Smooth muscle cell of the brain vasculature (primary cell): ENCODE data around the gene GSN.

Experiments used
- DNase-seq: peaks from one replicate; pipeline ENCODE4 v3.0.0-alpha.2; 2012; ENCODE audit warnings: low read depth, low spot score

GSN gene

DNA sequence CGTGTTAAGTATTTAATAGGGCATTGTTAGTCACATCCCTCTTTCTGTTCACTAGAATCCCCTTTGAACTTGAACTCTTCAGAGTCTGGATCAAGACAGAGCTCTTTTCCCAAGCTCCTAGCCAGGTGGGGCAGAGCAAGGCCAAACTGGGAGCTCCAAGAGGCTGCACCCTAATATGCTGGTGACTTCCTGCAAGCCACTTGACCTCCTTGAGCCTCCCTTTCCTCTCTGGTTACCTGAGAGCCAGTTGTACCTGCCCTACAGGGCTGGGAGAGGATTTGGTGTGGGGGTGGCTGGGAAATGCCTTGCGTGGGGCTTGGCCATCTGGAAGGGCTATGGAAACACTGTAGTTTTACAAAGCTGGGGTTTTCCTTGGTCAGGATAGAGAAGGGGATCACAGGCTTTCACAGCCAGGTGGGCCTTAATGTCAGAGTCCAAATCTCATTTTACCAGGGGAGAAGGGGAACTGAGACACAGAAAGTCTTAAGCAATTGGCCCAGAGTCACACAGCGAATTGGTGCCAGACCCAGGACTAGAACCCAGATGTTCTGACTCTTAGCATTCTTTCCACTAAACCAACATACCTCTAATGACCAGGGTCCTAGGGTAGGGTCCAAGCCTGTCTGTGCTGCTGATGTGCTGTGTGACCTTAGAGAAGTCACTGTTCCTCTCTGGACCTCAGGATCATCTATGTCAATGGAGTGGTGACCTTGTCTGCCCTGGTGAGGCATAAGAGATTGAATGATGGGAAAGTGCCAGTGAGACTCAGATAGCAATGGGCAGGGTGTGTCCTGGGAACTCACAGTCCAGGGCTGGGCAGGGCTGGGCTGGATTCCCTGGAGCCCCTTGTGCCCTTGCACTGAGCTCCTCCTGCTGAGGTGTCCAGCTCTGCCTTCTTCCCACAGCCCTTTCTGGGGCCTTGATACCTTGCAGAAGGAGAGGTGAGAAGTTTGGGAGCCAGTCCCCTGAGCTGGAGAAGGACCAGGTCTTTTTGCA, 35.8 kb downstream of the GSN start:
- DNase-seq: no peak

DNA sequence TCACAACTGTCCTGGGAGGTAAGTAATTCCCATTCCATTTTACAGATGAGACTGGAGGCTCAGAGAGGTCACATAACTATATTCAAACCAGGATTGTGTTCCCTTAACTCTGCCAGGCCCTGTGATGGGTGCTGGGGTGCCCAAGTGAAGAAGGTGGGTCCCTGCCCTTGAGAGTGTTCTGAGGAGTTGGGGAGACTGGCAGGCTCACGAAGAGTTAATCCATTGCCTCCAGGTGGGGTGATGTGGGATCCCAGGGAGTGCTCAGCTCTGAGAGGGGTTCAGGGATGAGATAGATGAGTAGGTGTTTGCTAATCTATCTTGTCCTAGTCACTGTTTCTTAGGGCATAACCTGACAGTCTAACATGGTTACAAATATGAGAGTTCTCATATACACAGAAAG, 36.7 kb downstream of the GSN start:
- no peak for DNase-seq

GRCh38 chr9:121305269-121305994, 37.5 kb downstream of the GSN start:
- no peak for DNase-seq

DNA sequence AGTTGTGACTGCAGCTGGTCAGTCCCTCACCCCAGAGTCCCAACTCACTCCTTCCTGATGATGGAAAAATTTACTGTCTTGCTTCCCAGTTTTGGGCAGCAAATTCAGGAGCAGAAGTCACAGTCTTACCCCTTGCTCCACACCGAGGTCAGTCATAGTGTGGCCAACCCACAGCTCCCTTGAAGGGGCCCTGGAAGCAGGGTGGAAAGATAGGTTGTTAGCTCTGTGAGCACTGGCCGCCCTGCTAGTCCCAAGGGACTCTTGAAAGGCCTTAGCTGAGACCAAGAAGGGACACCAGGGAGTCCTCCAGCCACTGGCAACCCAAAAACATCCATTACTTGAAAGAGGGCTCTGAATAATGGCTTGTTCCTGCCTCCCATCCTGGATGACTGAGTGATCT, 40.0 kb downstream of the GSN start:
- DNase-seq: no peak

DNA sequence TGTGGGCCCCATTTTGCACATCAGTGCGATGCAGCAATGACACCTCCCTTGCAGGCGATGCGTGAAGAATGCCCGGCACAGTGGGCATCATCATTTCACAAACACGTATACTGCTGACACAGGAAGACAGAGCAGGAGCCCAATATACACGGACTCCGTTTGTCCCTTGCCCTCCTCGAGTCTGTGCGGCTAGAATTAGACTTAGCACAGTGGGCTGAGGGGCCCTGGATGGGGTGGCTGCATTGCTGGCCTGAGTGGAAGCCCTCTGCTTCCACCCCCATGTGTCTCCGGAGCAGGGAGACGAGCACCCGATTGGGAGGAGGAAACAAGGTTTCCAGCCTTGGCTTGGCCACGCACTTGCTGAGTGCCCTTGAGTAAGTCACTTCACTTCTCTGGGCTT, 40.8 kb downstream of the GSN start:
- DNase-seq: no peak

DNA sequence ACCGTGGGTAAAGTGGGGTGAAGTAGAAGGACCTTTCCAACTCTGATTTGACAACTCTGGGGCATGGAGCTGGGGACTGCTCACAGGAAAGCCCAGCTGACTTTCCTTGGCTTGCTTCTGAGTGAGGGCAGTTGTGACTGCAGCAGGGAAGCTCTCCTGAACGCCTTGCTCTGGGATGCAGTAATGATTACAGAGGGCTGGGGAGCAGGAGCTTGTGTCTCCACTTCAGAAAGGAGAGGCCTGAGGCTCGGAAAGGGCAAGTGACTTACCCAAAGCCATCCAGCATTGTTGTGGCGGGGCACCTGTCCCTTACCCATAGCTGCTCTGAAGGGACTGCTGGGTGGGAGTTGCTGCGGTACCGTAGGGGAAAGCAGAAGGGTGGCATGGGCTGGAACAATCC, 41.2 kb downstream of the GSN start:
- no peak for DNase-seq

GRCh38 chr9:121309833-121310425, 42.0 kb downstream of the GSN start:
- no peak for DNase-seq

DNA sequence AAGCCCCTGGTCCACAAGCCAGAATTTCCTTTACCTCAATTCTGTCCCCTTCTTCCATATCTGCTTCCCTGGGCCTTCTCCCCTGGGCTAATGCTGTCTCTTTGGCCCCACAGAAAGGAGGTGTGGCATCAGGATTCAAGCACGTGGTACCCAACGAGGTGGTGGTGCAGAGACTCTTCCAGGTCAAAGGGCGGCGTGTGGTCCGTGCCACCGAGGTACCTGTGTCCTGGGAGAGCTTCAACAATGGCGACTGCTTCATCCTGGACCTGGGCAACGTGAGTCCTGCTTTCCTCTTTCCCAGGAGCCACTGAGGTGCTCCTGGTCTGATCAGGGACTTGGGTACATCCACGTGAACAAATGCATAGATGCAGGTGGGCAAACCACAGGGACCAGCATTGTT, 42.6 kb downstream of the GSN start:
- no peak for DNase-seq

GRCh38 chr9:121312169-121312568, 44.2 kb downstream of the GSN start:
- no peak for DNase-seq

DNA sequence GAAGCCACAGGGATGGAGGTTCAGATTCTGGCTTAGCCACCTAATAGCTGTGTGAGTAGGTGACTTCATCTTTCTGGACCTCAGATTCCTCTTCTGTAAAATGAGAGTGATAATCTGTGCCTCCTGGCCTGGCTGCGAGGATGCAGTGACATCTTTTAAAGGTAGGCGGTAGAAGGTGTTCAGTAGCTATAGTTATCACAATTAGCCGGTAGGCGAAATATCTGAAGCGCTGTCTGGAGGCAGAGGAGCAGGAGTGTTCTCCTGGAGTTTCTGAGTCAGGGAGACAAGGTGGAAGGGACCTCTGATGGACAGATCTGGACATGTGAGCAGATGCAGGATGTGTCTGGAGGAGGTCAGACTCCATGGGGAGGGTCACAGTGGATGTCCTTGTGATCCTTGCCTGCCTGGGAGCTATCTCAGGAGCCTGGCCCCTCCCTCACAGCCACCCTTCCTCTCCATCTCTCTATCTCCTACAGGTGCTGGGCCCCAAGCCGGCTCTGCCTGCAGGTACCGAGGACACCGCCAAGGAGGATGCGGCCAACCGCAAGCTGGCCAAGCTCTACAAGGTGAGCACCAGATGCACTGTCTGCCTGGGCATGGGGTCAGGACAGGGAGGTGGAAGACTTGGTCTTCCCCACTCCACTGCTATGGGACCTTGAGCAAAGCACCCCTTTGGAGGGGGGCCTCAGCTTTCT, 45.6 kb downstream of the GSN start:
- DNase-seq: no peak

GRCh38 chr9:121316378-121316777, 48.4 kb downstream of the GSN start:
- no peak for DNase-seq

DNA sequence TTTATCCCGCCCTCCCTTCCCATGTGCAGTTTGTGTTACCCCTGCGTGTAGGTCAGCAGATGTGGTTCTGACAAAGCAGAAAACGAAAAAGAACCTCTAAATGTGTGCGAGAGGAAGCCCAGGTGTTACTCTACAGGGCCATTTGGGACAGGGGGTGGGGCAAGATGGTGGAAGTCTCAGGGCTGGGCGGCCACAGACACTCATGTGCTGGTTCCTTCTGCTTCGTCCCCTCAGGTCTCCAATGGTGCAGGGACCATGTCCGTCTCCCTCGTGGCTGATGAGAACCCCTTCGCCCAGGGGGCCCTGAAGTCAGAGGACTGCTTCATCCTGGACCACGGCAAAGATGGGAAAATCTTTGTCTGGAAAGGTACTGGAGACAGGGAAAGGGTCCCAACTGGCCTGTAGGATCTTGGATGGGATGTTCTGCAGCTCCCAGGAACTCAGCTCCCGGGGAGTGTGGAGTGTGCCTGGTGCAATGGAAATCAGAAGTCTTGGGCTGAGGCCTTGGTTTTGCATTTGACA, 49.0 kb downstream of the GSN start:
- DNase-seq: no peak

DNA sequence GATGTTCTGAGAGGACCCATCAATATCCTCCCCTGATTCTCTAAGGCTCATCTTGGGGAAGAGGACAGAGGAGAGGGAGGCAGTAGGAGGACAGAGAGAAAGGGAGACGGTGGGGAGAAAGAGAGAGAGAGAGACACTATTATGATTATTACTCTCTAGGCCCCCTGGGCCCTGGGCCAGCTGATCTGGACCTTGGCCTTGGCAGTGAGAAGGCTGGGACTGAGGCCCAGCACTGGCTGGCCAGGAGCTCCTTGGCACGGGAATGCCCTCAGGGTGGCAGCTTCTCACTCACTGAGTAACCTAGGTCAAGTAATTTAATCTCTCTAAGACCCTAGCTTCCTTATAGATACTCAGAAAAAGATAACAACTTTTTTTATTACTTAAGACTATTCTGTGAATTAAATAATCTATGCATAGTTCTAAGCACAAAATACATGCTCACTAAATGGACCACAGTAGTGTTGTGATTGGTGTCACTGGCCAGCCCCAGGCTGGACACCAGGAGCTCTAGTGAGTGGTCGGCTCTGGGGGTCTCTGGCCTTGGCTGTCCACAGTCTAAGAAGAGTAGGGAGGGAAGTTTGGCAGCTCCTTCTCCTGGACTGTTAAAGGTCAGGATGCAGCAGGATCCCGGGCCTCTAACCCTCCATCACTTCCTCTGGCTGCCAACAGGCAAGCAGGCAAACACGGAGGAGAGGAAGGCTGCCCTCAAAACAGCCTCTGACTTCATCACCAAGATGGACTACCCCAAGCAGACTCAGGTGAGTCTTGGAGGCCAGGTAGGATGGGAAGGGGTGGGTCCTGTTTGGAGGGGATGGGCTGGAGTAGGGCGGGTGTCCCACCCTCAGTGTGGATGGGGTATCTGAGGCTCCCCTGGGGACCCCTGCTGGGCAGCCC, 50.0 kb downstream of the GSN start:
- DNase-seq: no peak

DNA sequence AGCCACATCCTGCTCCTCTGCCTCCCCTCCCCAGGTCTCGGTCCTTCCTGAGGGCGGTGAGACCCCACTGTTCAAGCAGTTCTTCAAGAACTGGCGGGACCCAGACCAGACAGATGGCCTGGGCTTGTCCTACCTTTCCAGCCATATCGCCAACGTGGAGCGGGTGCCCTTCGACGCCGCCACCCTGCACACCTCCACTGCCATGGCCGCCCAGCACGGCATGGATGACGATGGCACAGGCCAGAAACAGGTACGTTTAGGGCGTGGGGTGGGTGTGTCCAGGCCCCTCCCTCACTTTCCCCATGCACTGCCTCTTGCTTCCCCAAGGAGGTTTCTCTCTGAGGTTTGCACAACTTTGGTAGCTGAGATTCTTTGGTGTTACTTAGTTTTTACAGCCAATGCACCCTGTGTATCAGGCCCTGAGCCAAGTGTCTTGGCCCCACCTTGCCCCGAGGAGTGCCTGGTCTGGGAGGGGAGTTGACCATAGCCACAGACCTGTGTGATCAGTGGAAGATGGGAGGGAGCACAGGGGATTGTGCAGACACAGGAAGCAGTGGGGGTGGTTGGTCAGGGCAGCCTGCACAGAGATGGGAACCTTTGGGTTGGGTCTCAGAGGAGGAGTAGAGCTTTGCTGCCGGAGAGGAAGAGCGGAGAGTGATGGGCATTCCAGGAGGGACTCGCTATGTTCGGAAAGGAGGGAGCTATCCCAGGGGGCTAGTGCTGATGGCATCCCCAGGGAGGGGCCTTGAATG, 50.8 kb downstream of the GSN start:
- DNase-seq: no peak

DNA sequence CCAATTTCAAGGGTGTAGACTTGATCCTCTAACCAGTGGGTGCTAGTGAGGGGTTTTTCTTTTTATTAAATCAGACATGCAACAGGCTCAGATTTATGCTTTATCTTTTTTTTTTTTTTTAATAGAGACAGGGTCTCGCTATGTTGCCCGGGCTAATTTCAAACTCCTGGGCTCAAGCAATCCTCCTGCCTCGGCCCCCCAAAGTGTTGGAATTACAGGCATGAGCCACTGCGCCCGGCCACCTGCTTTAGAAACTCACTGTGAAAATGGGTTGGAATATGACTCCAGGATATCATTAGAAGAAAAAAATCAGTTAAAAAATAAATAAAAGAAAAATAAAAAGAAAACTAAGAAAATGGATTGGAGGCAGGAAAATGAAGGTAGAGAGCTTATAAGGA, 51.4 kb downstream of the GSN start:
- DNase-seq: no peak

- DNase-seq: no peak
Measured at GRCh38 chr9:121321016-121321503, 53.1 kb downstream of the GSN start.

GRCh38 chr9:121322037-121322736, 54.2 kb downstream of the GSN start:
- peak; percentile 53 for DNase-seq

- DNase-seq: no peak
Measured at GRCh38 chr9:121322737-121323448, 54.9 kb downstream of the GSN start.
